Ovary (tissue), 9 donors: ENCODE data around the gene SLITRK3. TPM values are rescaled to one million over a fixed set of nuclear protein-coding genes. Genes with fewer than 3 reads are reported as not detected.
A peak's percentile ranks its signal among the peaks of the same experiment; 100 is the strongest.

ENCODE experiments used
- DNase-seq, 5 donors: peaks; one replicate each; pipeline ENCODE4 v3.0.0-alpha.2; 2019 to 2020
- H3K27ac ChIP-seq, 2 donors: fragments of 200-600 bp; one replicate each; pipeline versions ENCODE4 v1.5.1 to v1.8.0; 2019 to 2022
- H3K27me3 ChIP-seq: fragments of 200-600 bp; one replicate; pipeline ENCODE4 v1.8.0; 2022
- H3K36me3 ChIP-seq: fragments of 200-600 bp; sonication (generic); one replicate; pipeline ENCODE4 v1.5.1; 2019
- H3K4me1 ChIP-seq: one replicate; pipeline ENCODE4 v1.8.1; 2013; ENCODE audit warnings: mild to moderate bottlenecking, moderate library complexity; ENCODE audit not compliant: insufficient read depth
- H3K4me3 ChIP-seq: fragments of 200-600 bp; sonication (generic); one replicate; pipeline ENCODE4 v1.5.1; 2017
- H3K9me3 ChIP-seq, 2 donors: fragments of 200-600 bp in 1 of 2; sonication (generic) in 1 of 2; one replicate each; pipeline versions ENCODE4 v1.5.1 to v1.8.1; 2013 to 2019; ENCODE audit warnings: mild to moderate bottlenecking in 1 of 2, moderate library complexity in 1 of 2
- EP300 ChIP-seq: sonication (generic); formaldehyde crosslinking; IDR thresholded peaks from one replicate; pipeline ENCODE4 v1.6.1; 2017; ENCODE audit warnings: antibody characterized with exemption
- POLR2A ChIP-seq: fragments of 450-650 bp; IDR thresholded peaks from one replicate; pipeline ENCODE4 v1.6.1; 2017; ENCODE audit warnings: antibody characterized with exemption, mild to moderate bottlenecking, moderate library complexity
- WGBS, 3 donors: extraction: QIAGEN DNeasy Blood & Tissue Kit in 1 of 3; methylation state at CpG; one replicate each; pipeline versions ENCODE4 v1.1.5 to v1.1.7; 2013 to 2017; 5-methylcytosine and 5-hydroxymethylcytosine counted together
- intact Hi-C, 4 donors: fragments of 100-400 bp; cut with DNase I; formaldehyde crosslinking; loops; one replicate each; pipeline versions ENCODE4 v1.11.0 to v1.15.1; 2022 to 2023
- polyA plus RNA-seq, 2 donors: library from polyadenylated mRNA; stranded (reverse); fragments of 200-250 nt in 1 of 2; fragments of 350-450 nt in 1 of 2; fragmentation: Illumina TruSeq in 1 of 2; extraction: RNeasy Lipid Tissue Mini Kit (QIAGEN cat#74804) in 1 of 2; gene quantifications; one replicate each; pipeline ENCODE4 v1.2.3, GENCODE V29; 2013 to 2014
- total RNA-seq, 7 donors: library from RNA; depleted of rRNA in 2 of 7; stranded (reverse); fragments of >200 nt in 2 of 7; fragmentation: NEBNext Ultra II Directional in 3 of 7; extraction: Animal tissue kit (Norgen Biotek cat#: 25700) in 3 of 7; gene quantifications; one replicate each; pipeline versions ENCODE4 v1.1.0 to v1.2.4, GENCODE V29; 2016 to 2023
- TF ChIP-seq, protein P1 (sequence below), 3 donors: fragments of 450-650 bp in 2 of 3; fragments of 200-600 bp in 1 of 3; IDR thresholded peaks; one replicate each; pipeline versions ENCODE4 v1.5.1 to v1.8.0; 2016 to 2022; ENCODE audit warnings: antibody characterized with exemption in 3 of 3, mild to moderate bottlenecking in 1 of 3
- donor health status: DM: no; HTN: no; CAD: no; lungs with moderate emphysema.
- donor health status: DM: no; HTN: no; CAD: no.
- donor health status: Bipolar disorder and iron deficiency.
- donor health status: DM: yes; HTN: yes; CAD: no.
- donor health status: DM: no; HTN: no; CAD: no.
- donor health status: DM: yes; HTN: yes; CAD: no.

Gene SLITRK3
- total and polyA plus RNA-seq, 9 donors: 0.05 to 7.6 (median 0.71) TPM; not detected in 1

DNA sequence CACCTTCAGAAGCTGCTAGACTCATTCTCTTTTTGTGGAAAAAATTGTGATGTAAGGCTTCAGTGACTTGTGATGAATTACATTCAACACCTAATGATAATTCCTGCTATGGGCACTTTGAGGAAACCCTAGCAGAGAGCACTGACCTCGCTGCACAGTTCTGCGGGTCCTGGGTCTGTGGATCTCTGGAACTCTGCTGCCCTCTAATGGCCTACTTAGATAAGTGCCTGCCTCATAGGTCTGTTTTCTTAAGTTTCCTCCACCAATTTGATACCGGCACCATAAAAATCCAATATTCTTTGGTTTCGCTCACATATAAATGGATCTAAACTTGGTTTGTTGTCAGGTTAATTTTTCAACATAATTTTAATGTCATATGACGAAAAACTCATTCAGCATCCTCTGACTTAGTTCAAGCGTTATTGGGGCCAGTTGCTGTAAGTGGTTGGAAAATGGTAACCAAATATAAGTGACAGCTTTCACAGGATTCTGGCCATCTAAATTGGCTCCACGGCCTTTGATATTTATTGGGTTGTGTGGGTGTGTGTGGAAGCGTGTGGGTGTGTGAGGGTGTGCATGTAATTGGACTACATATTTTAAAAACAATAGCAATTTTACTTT is 10.4 kb downstream of the SLITRK3 start:
- Histone ChIP-seq H3K9me3 (no peaks in the 10 kb centered on the region), H3K36me3 (no peaks in the 10 kb centered on the region), H3K4me3 (no peak overlapping the region), H3K4me1 (no peaks in the 10 kb centered on the region), H3K27me3 (no peaks in the 10 kb centered on the region), H3K27ac (no peak overlapping the region)
- WGBS, 3 donors: 17 to 22% (median 19%) methylated on average over 8 of the region's 8 CpGs
- TF ChIP-seq EP300: no peak
- TF ChIP-seq, protein P1, sequence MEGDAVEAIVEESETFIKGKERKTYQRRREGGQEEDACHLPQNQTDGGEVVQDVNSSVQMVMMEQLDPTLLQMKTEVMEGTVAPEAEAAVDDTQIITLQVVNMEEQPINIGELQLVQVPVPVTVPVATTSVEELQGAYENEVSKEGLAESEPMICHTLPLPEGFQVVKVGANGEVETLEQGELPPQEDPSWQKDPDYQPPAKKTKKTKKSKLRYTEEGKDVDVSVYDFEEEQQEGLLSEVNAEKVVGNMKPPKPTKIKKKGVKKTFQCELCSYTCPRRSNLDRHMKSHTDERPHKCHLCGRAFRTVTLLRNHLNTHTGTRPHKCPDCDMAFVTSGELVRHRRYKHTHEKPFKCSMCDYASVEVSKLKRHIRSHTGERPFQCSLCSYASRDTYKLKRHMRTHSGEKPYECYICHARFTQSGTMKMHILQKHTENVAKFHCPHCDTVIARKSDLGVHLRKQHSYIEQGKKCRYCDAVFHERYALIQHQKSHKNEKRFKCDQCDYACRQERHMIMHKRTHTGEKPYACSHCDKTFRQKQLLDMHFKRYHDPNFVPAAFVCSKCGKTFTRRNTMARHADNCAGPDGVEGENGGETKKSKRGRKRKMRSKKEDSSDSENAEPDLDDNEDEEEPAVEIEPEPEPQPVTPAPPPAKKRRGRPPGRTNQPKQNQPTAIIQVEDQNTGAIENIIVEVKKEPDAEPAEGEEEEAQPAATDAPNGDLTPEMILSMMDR (IDR thresholded peaks at IDR 0.05): peak; percentile 13 to 49 (median 34)
- intact Hi-C loops: no loop called here
- DNase-seq: peak in 2 of 5 donors; percentile 37 to 42

DNA sequence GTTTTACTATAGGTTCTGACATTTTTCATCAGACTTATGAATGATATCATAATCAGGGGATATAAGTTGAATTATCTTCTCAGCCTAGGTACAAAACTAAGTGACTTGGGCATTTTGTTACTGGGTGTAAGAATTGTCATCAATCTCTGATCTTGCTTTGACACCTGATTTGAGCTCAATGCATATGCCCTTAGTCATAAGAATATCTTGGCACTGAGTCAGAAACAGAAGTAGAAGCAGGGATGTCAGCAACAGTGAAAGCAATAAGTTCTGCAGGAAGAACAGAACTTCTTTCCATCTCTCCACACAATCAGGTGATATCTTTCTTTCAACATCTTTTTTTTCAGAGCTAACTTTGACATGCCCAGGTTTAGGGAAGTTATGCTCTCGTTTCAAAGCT is 14.6 kb downstream of the SLITRK3 start:
- Histone ChIP-seq H3K9me3 (no peaks in the 10 kb centered on the region), H3K36me3 (no peaks in the 10 kb centered on the region), H3K27ac (no peak overlapping the region), H3K4me3 (no peak overlapping the region), H3K27me3 (no peaks in the 10 kb centered on the region), H3K4me1 (no peaks in the 10 kb centered on the region)
- WGBS, 3 donors: 81 to 94% (median 88%) methylated on average over 1 of the region's 1 CpG
- TF ChIP-seq POLR2A (no peak), EP300 (no peak)
- TF ChIP-seq, protein P1 (IDR thresholded peaks at IDR 0.05): no peak
- DNase-seq: no peak
- intact Hi-C loops: no loop called here

DNA sequence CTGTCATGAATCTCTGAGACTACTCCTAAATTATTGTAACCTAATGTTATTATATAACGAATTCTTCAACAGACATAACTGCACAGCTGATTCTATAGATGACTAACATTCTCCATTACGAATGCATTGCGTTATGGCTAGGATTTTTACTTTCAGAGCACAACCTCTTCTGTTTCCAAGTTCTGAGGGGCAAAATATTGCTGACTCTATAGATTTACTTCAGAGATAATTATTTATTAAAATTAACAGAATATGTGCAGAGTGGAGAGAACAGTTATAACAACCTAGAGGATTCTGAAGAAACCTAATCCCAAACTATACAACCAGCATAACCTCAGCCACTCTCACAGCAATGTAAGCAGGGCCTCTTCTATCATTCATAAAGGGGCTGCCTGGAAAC is 25.9 kb downstream of the SLITRK3 start:
- Histone ChIP-seq H3K4me1 (no peaks in the 10 kb centered on the region), H3K4me3 (no peak overlapping the region), H3K27me3 (no peaks in the 10 kb centered on the region), H3K36me3 (no peaks in the 10 kb centered on the region), H3K27ac (no peak overlapping the region), H3K9me3 (no peaks in the 10 kb centered on the region)
- no peak for DNase-seq
- 92 to 96% (median 94%) methylated on average over 3 of the region's 3 CpGs for WGBS, 3 donors
- intact Hi-C loops: no loop called here
- no peak for TF ChIP-seq POLR2A
- TF ChIP-seq, protein P1 (IDR thresholded peaks at IDR 0.05): no peak

DNA sequence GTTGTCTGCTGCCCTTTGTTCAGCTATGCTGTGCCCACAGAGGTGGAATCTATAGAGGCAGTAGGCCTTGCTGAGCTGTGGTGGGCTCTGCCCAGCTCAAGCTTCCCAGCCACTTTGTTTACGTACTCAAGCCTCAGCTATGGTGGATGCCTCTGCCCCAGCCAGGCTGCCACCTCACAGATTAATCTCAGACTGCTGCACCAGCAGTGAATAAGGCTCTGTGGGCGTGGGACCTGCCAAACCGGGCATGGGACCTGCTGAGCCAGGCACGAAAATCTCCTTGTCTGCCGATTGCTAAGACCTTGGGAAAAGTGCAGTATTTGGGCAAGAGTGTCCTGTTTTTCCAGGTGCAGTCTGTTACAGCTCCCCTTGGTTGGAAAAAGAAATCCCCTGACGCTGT is 26.8 kb downstream of the SLITRK3 start:
- intact Hi-C loops: no loop called here
- Histone ChIP-seq H3K4me1 (no peaks in the 10 kb centered on the region), H3K27ac (no peak overlapping the region), H3K27me3 (no peaks in the 10 kb centered on the region), H3K9me3 (no peaks in the 10 kb centered on the region), H3K4me3 (no peak overlapping the region), H3K36me3 (no peaks in the 10 kb centered on the region)
- 89 to 95% (median 93%) methylated on average over 6 of the region's 6 CpGs for WGBS, 3 donors
- no peak for DNase-seq
- TF ChIP-seq POLR2A (no peak), EP300 (no peak)
- TF ChIP-seq, protein P1 (IDR thresholded peaks at IDR 0.05): no peak
